ENCODE results near the gene TP53BP1.

Gene TP53BP1

DNA sequence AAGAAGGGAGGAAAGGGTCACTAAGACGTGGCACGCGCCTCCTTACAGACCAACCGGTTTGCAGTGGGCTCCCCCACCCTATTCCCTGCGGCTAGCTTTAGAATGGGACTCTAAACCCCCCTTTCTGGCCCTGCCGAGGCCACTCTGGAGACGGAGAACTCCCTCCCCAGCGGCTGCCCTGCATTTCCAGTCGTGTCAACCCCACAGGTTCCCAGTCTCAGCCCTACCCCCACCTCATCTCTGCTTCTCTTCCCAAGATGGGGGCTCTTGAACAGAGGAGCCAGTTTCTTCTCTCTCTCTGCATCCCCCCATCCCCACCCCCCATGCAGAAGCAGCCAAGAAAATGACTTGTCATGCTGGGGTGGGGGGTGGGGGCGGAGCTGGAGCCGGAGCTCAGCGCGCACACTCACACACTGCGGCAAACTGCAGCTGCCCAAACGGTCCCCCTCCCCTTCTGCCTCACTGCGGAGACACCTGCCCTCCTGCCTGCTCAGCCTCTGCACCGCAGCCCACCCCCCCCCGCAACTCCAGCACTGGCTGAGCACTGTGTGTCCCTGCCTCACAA, 25.3 kb upstream of the TP53BP1 start:
- DNase-seq (ENCODE audit: low read depth in 2 of 2, low spot score in 1 of 2) = no peak

DNA sequence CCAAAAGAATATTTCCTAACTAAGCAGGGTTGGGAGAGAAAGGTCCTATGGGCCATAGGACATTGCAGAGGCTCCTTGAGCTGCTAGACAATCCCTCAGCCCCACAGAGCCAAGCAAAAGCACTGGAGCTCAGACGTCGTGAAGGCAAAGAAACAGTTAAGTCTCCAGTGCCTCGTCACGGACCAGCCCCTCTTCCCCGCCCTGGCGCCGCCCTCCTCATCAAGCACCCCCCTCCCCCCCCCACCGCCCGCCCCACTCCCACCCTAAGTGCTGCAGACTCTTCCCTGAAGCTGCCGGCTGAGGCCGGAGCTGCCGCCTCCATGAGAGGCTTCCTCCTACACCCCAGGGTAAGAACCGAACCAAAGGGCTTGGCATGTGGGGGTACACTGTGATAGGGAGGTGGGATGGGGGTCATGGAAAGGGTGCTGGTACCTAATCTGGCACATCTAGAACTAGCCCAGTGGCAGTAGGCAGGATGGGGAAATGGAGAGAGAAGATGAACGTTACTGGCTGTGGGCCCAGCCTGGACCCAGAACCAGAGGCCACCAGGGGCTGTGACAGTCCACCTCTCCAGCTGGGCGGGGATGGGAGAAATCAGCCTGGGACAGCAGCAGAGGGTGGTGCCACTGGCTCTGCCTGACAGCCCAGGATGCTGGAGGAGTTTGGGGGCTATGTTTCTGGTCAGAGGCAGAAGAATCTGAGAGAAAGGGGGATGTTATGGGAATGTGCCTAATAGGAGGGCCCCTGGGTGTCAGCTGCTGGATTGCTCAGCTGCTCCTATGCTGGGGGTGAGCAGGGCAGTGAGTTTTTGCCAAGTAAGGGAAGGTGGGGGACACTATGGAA, 24.6 kb upstream of the TP53BP1 start, which contains the start of gene MAP1A:
Gene MAP1A (plus strand): TSS at position 255 of the 843 bp plus-strand sequence. CDS start 3,866 bp downstream, outside the sequence.
- no peak for DNase-seq (ENCODE audit: low read depth in 2 of 2, low spot score in 1 of 2)

DNA sequence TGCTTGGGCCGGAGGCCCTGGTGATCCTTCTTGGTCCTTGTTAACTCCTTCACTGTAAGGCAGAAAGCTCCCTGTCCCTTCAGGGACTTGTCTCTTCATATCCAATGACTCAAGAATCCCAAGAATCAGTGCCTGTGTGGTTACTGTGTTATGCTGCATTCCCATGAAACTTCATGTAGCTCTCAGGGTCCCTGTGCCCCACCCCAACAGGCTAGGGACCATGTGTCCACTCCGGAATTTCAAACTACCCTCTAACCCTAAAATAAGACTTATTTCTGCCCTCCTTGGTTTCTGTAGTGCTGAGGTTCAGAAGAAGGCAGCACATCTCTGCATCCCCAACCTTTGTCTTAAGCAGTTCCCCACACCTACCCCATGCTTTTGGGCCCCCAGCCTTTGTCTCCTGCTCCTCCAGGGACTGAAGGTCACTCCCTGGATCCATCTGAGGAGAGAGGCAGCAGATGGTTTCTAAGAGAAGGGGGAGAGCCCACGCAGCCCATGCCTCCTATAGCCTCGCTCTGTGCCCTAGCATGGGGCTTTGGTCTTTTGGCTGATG, 23.9 kb upstream of the TP53BP1 start:
- no peak for DNase-seq (ENCODE audit: low read depth in 2 of 2, low spot score in 1 of 2)

DNA sequence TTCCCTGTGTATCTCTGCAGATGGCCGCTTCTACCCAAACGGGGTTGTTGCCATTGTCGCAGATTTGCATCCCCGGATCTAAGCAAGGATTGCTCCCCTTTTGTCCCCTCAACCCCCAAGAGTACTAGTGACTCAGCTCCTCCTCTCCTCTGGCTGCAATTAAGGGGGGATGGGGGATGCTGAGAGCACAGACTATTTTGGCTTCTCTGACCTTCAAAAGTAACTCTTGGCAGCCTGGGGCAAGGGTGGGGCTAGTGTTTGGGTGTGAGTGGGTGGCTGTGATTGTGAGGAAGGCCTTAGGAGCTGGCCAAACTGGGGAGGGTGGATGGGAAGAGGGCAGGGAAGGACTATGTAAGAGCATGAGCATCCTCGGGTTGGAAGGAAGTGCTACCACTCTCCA, 23.2 kb upstream of the TP53BP1 start:
- no peak for DNase-seq (ENCODE audit: low read depth in 2 of 2, low spot score in 1 of 2)

DNA sequence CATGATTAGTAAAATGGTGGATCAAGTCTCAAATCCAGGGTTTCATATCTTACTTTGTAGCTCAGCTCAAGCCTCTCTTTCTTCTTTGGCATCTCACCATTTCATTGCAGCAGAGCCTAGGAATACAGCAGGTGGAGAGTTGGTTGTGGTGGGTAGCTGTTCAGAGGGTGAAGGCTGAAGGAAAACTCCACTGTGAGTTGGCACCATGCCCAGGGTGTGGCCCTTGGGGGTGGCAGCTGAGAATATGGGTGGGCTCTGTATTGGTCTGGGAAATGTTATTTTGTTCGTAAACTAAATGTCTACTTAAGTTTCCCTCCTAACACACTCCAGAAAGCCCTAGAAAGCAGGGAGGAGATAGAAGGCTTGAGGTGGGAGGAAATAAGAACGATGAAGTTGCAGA, 22.8 kb upstream of the TP53BP1 start:
- DNase-seq (ENCODE audit: low read depth in 2 of 2, low spot score in 1 of 2) = no peak

DNA sequence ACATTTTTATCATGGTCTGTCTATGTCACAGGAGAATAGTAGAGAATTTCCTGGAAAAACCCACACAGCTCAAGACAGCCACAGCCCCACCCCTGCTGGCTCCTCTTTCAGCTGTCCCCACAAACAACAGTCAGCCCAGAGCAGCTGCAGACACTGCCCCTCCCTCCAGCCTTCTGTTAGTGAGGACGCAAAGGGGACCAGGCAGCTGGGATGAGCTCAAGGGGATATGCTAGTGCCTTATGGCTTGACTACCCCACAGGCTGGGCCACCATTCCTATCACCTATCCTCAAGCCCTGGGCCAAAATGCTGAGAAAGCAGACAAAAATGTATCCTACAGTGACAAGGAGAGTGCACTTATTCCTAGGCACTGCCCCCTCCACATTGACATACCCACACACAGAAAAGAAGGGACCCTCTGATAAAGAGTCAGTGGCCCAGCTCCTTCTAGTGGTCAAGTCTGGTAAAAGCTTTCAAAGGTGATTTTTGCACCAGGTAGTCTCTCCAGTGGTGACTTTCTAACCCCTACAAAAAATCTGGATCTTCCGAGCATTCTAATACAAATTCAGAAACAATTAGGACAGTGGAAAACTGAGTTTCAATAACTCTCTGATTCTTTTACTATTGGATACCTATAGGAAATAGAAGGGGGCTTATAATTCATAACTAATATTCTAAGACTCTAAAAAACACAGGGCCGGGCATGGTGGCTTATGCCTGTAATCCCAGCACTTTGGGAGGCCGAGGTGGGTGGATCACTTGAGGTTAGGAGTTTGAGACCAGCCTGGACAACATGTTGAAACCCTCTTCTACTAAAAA, 21.5 kb upstream of the TP53BP1 start:
- no peak for DNase-seq (ENCODE audit: low read depth in 2 of 2, low spot score in 1 of 2)

DNA sequence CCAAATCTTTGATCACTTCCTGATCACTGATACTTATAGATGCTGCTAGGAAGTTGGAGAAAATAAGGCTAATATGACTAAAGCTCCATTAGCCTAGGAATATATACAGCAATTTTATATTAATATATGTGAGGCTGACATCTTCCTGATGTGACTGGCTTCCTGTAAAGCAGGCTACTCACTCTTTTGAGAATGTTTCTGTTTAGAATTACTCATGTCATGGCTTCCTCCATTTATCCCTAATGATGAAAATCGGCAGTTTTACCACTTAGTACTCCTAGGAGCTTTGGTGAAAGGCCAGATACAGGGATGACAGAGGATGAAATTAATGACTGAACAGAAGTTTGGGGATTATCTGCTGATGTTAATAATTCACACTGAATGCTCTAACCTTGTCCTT, 20.6 kb upstream of the TP53BP1 start:
- DNase-seq (ENCODE audit: low read depth in 2 of 2, low spot score in 1 of 2) = no peak

DNA sequence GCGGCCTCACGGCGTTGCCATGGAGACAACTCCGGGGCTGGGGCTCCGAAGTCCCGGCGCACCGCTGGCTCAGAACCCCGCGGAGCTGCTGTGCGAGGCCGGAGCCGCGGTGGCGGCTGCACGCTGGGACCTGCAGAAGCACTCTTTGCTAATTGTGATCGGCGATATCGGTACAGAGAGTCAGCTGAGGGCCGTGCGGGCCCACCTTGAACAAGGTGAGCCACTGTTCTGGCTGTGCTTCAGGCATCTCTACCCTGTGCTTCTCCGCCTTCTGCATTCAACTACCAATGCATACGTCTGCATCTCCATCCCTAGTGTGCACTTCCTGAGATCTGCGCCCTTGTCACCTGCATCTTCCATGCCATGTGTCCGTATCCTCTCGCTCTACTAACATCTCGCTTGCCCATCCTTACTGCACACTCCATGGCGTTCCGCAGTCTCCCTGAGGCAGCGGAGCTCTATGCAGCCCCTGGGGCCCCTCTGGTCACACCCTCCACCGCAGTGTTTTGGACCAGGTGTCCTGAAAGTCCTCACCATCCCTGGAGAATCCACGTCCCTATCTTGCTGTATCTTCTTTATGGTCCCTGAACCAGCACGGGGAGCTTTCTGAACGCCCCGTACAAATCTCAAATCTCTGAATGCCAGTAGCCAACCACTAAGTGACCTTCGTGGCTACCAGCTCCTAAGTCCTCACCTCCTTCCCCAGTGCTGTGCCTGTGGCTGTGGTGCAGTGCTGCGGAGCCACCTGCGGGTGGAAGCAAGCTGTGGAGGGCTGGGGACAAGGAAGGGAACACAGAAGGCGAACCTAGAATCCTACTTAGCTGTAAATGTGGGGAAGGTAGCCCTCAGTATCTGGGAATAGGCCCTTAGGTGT, 18.3 kb upstream of the TP53BP1 start:
- DNase-seq (ENCODE audit: low read depth in 2 of 2, low spot score in 1 of 2) = no peak

DNA sequence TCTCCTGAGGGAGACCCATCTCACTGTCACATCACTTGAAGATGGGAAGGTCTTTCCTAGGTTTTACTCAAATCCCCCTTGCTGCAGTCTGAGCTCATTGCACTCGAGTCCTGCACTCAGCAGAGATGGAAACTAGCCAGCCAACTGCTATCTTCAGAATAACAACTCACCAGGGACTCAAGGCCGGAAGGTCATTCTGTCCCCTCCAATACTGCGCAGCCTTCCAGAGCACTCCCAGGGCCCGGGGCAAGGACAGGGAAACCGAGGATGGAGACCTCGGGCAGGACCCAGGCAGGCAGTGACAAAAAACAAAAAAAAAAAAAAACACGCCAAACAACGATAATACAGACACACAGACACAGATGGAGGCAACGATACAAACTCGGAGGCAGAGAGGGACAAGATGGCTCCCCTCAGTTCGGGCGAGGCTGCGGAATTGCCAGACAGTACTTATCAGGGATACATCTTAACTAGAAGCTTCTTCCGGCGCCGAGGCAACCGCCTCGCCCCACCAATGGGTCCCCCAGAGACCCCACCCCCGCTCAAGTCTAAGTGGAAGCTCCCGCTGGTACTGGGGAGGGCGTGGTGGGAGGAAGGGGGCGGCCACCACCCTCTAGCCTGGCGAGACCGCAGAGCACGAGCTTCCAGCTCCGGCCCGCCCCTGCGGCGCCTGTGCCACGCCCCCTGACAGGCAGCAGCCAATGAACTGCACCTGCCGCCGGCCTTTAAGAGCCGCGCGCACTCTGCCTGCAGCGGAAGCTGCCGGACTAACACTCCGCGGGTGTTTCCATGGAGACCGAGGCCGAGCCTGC, 17.4 kb upstream of the TP53BP1 start:
- DNase-seq (ENCODE audit: low read depth in 2 of 2, low spot score in 1 of 2) = peak; percentile 75 to 92

DNA sequence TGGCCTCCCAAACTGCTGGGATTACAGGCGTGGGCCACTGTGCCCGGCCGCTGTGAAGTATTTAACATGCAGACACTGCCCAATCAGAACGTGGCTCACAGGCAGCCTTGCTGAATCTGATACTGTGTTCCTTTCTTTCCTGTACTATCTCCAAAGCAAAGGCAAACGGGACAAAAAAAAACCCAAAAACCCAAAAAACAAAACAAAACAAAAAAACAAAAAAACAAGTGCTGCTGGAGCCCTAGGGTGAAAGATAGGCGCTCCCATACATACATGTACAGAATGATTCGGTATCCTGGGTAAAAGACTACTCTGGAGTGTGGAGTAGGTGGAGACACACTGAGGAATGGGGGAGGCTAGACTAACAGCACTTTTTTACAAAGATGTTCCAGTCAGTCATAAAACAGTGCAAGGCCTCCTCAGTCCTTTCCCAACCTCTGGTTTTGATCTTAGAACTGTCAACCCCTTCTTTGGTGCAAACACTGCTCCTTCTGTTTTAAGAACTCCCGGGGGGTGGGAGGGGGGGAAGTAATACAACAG, 16.8 kb upstream of the TP53BP1 start:
- DNase-seq (ENCODE audit: low read depth in 2 of 2, low spot score in 1 of 2) = no peak

DNA sequence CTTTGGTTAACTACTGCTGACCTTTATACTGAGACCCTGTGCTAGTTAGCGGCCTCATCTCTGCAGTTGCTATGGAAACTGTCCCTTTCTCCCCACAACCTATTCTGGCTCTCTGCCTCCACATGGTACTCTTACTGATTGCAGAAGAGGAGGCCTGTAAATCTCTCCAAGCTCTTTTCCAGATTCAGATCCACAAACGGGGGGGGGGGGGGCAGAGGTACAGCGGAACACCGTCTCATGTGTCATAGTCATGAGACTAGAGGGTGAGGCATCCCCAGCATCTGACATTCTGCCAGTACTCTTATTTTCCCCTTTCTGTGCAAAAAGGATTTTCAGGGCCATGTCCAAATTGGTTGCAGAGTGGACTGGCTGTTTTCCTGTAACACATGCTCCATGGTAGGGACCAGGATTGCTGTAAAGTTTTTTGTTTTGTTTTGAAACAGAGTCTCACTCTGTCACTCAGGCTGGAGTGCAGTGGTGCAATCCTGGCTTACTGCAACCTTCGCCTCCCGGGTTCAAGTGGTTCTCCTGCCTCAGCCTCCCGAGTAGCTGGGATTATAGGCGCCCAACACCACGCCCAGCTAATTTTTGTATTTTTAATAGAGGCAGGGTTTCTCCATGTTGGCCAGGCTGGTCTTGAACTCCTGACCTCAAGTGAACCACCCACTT, 16.2 kb upstream of the TP53BP1 start:
- no peak for DNase-seq (ENCODE audit: low read depth in 2 of 2, low spot score in 1 of 2)

DNA sequence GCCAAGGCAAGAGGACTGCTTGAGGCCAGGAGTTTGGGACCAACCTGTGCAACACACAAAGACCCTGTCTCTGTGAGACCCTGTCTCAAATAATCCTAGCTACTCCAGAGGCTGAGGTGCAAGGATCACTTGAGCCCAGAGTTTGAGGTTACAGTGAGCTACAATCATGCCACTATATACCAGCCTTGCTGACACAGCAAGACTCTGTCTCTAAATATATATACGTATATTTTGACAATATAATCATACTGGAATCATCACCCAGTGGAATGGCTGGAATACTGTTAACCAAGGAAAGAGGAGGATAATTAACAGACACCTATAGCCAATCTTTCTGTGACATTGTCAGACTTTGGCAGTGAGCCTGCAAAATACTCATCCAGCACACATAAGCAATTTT, 15.5 kb upstream of the TP53BP1 start:
- DNase-seq (ENCODE audit: low read depth in 2 of 2, low spot score in 1 of 2) = no peak

DNA sequence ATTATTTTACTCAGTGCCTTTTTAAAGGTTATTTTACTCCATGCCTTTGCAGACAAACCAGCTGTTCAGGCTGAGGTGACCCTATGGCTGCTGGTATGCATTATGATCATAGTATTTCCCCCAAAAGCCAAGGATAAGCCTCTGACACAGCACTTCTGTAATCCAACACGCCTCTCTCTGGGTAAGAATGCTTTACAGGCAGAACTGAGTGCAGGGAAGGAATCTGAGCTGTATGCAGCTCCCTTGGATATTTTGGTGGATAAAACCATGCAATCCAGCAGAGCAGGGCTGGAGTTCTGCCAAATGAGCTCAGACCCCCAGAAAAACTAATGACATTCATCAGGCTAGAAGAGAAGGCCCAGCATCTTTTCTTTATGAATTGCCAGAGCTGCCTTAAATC, 12.8 kb upstream of the TP53BP1 start:
- no peak for DNase-seq (ENCODE audit: low read depth in 2 of 2, low spot score in 1 of 2)

DNA sequence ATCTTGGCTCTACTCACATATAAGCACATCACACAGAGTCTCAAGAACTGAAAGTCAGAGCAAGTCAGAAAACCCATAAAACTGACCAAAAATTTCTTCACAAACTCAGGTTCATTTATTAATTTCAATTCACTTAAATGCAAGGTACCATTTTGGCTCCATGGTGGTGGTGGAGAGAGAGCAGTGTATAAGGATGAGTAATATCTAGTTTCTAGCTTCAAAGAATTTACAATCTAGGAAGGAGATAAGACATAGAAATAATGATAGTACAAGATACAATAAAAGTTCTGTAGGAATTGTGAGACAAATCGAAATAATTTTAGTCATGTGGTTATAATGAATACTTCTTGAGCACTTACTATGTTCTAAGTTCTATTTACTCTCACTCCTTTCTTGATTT, 6.7 kb upstream of the TP53BP1 start:
- DNase-seq (ENCODE audit: low read depth in 2 of 2, low spot score in 1 of 2) = no peak

DNA sequence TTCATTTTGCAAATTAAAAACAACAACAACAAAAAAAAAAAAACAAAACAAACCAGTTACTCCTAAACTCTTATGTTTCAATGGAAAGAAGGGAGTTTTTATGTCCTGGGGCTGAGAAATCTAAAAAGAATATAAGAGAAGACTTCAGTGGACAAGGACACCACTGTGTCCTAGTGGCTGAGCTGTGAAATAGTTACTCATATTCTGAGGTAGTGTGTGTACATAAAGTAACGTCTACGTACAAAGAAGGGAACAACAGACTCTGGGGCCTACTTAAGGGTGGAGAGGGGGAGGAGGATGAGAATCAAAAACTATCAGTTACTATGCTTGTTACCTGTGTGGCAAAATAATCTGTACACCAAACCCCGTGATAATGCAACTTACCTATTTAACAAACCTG, 6.0 kb upstream of the TP53BP1 start:
- no peak for DNase-seq (ENCODE audit: low read depth in 2 of 2, low spot score in 1 of 2)

DNA sequence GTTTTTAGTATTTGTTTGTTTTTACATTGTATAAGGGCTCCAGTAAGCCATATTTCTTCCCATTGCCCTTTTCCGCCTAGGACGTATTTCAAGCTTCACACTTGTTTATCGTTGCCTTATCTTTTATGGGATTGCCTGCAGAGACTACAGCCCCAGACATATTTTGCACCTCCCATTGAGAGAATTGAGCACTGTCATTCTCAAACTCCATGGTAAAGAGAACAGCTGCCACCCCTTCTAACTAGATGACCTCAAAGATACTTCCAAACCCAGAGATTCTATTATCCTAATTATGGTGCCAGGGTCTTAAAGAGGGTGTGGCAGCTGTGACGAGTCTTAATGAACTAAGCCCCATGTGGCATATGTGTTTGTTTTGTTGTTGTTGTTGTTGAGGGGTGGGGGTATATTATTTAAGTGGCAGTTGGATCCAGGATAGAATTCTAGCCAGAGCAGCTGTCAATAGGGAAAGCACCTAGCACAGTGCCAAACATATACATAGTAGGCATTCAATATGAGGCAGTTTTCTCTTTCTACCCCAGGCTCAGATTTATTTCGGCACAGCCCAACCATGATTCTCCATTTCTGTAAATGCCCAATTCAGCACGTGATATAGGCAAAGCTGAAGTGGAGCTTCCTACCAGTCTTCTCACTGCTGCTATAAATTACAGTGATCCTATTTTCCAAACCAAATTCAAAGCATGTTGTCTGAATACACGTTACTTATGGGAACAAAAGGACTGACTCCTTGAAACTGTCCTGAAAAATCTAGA, 932 bp upstream of the TP53BP1 start:
- no peak for DNase-seq (ENCODE audit: low read depth in 2 of 2, low spot score in 1 of 2)

DNA sequence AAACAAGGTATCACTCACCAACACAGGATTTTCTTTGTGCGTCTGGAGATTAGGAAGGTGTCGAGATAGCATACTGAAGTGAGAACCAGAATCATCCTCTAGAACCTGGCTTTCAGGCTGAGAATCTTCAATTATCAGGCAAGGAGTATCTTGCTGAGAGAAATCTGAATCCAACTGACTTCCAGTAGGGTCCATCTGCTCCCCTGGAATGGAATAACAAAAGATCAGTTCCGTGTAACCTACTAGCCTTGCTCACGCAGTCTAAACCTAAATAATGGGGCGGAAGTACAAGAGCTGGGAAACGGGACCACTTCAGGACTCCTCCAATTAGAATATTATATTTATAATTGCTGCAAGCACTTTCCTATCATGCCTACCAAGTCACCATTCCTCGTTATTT, 690 bp downstream of the TP53BP1 start:
- DNase-seq (ENCODE audit: low read depth in 2 of 2, low spot score in 1 of 2) = no peak

DNA sequence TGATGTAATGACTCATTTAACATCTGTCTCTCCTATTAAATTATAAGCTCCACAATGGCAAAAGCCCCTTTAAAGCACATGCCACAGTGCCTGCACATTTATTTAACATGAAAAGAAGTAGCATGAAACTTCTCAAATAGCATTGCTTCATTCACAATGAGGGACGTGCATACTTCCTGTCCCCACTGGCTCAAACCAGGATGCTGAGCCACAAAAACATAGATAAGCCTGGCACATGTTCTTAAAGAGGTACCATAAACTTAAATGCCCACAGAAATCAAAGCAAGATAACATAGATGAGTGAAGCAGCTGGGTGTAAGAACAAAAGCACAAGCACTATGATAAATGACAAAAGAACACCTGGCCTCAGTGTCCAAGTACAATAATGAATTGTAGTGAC, 3.8 kb downstream of the TP53BP1 start:
- no peak for DNase-seq (ENCODE audit: low read depth in 2 of 2, low spot score in 1 of 2)

Measured in stimulated activated CD8-positive, alpha-beta memory T cell treated with anti-CD3 and anti-CD28 coated beads, Interleukin-4, amount 100 ng/mL, for 4 hours (primary cell).